H9 (cell line): ENCODE results near the gene SIX5. TPM values are rescaled to one million over a fixed set of nuclear protein-coding genes. Genes with fewer than 3 reads are reported as not detected.

ENCODE experiments used
- DNase-seq: peaks from one replicate; pipeline ENCODE4 v3.0.0-alpha.2; 2017
- H2AFZ ChIP-seq: one replicate; pipeline ENCODE4 v1.6.1; 2013; ENCODE audit warnings: mild to moderate bottlenecking, low read length, control low read depth, moderate library complexity
- H2AK5ac ChIP-seq: 2 replicates; pipeline ENCODE4 v1.6.1; 2013; ENCODE audit warnings: low read length, control low read depth, mixed read lengths; ENCODE audit not compliant: insufficient read length
- H2BK120ac ChIP-seq: one replicate; pipeline ENCODE4 v1.6.1; 2013; ENCODE audit warnings: low read depth, mild to moderate bottlenecking, low read length, control low read depth, inconsistent platforms; ENCODE audit not compliant: poor library complexity, severe bottlenecking
- H2BK12ac ChIP-seq: 2 replicates; pipeline ENCODE4 v1.6.1; 2013; ENCODE audit warnings: low read length, control low read depth, mixed read lengths, low read depth; ENCODE audit not compliant: insufficient read length
- H2BK15ac ChIP-seq: 2 replicates; pipeline ENCODE4 v1.6.1; 2013; ENCODE audit warnings: low read depth, low read length, control low read depth
- H2BK20ac ChIP-seq: one replicate; pipeline ENCODE4 v1.6.1; 2013; ENCODE audit warnings: low read depth, mild to moderate bottlenecking, low read length, control low read depth, inconsistent platforms; ENCODE audit not compliant: poor library complexity, severe bottlenecking
- H2BK5ac ChIP-seq: 2 replicates; pipeline ENCODE4 v1.6.1; 2013; ENCODE audit warnings: low read length, control low read depth, mixed read lengths; ENCODE audit not compliant: insufficient read length
- H3K14ac ChIP-seq: 2 replicates; pipeline ENCODE4 v1.6.1; 2013; ENCODE audit warnings: low read length, control low read depth; ENCODE audit not compliant: insufficient read depth
- H3K18ac ChIP-seq: 2 replicates; pipeline ENCODE4 v1.6.1; 2013; ENCODE audit warnings: low read depth, mild to moderate bottlenecking, mixed read lengths, low read length, control low read depth; ENCODE audit not compliant: insufficient read length
- H3K23ac ChIP-seq: 2 replicates; pipeline ENCODE4 v1.6.1; 2013; ENCODE audit warnings: low read length, control low read depth, mixed read lengths, low read depth; ENCODE audit not compliant: insufficient read length
- H3K23me2 ChIP-seq: 2 replicates; pipeline ENCODE4 v1.6.1; 2013; ENCODE audit warnings: low read depth, mild to moderate bottlenecking, mixed read lengths, low read length, control low read depth; ENCODE audit not compliant: insufficient read length, poor library complexity, severe bottlenecking
- H3K27ac ChIP-seq: 2 replicates; pipeline ENCODE4 v1.5.1; 2013; ENCODE audit warnings: low read length, control low read depth, mixed read lengths, low read depth; ENCODE audit not compliant: insufficient read length
- H3K27me3 ChIP-seq: 2 replicates; pipeline ENCODE4 v1.6.1; 2013; ENCODE audit warnings: low read length, control low read depth, inconsistent platforms; ENCODE audit not compliant: insufficient read depth
- H3K4ac ChIP-seq: 2 replicates; pipeline ENCODE4 v1.6.1; 2013; ENCODE audit warnings: low read depth, mild to moderate bottlenecking, control low read depth, inconsistent platforms, low read length, moderate library complexity
- H3K4me1 ChIP-seq: 2 replicates; pipeline ENCODE4 v1.6.1; 2013; ENCODE audit warnings: low read length, control low read depth, inconsistent platforms; ENCODE audit not compliant: insufficient read depth
- H3K4me2 ChIP-seq: 2 replicates; pipeline ENCODE4 v1.6.1; 2013; ENCODE audit warnings: low read length, control low read depth, mixed read lengths; ENCODE audit not compliant: insufficient read length, insufficient read depth
- H3K56ac ChIP-seq: 2 replicates; pipeline ENCODE4 v1.6.1; 2013; ENCODE audit warnings: low read depth, mild to moderate bottlenecking, mixed read lengths, low read length, control low read depth; ENCODE audit not compliant: insufficient read length
- H3K79me1 ChIP-seq: 2 replicates; pipeline ENCODE4 v1.6.1; 2013; ENCODE audit warnings: low read depth, mild to moderate bottlenecking, moderate library complexity, low read length, control low read depth, inconsistent platforms; ENCODE audit not compliant: insufficient read depth, poor library complexity, severe bottlenecking
- H3K79me2 ChIP-seq: 2 replicates; pipeline ENCODE4 v1.6.1; 2013; ENCODE audit warnings: low read length, control low read depth, inconsistent platforms; ENCODE audit not compliant: insufficient read depth
- H3K9ac ChIP-seq: 2 replicates; pipeline ENCODE4 v1.6.1; 2013; ENCODE audit warnings: low read length, control low read depth, mixed read lengths; ENCODE audit not compliant: insufficient read length; ENCODE audit errors: extremely low read depth
- H3K9me3 ChIP-seq: one replicate; pipeline ENCODE4 v1.6.1; 2013; ENCODE audit warnings: low read depth, low read length, inconsistent platforms; ENCODE audit not compliant: control insufficient read depth
- H3T11ph ChIP-seq: one replicate; pipeline ENCODE4 v1.6.1; 2013; ENCODE audit warnings: mild to moderate bottlenecking, low read length, control low read depth, inconsistent platforms
- H4K20me1 ChIP-seq: one replicate; pipeline ENCODE4 v1.6.1; 2013; ENCODE audit not compliant: control insufficient read depth, insufficient read length, insufficient read depth
- H4K5ac ChIP-seq: 2 replicates; pipeline ENCODE4 v1.6.1; 2013; ENCODE audit warnings: low read depth, mild to moderate bottlenecking, mixed read lengths, low read length, control low read depth; ENCODE audit not compliant: insufficient read length
- H4K8ac ChIP-seq: replicated peaks from 2 replicates; pipeline ENCODE4 v1.6.1; 2013; ENCODE audit warnings: low read length, control low read depth, mixed read lengths, low read depth; ENCODE audit not compliant: insufficient read length
- H4K91ac ChIP-seq: 2 replicates; pipeline ENCODE4 v1.6.1; 2013; ENCODE audit warnings: low read depth, mild to moderate bottlenecking, moderate library complexity, mixed read lengths, low read length, control low read depth; ENCODE audit not compliant: insufficient read length
- H3K27ac Mint-ChIP-seq, 3 experiments: 2 replicates in 2 of 3; 3 replicates in 1 of 3; pipeline ENCODE4 v1.8.0; 2020 to 2021; ENCODE audit warnings: mixed read lengths in 3 of 3, mild to moderate bottlenecking in 1 of 3, moderate library complexity in 1 of 3
- H3K27me3 Mint-ChIP-seq: 2 replicates; pipeline ENCODE4 v1.8.0; 2021; ENCODE audit warnings: low read depth, mild to moderate bottlenecking, moderate library complexity, mixed read lengths
- H3K36me3 Mint-ChIP-seq, 3 experiments: 2 replicates in 2 of 3; 3 replicates in 1 of 3; pipeline ENCODE4 v1.8.0; 2020 to 2021; ENCODE audit warnings: low read depth in 3 of 3, mixed read lengths in 3 of 3; ENCODE audit not compliant: insufficient read depth in 1 of 3
- H3K4me1 Mint-ChIP-seq, 2 experiments: 2 replicates each; pipeline ENCODE4 v1.8.0; 2020; ENCODE audit warnings: mixed read lengths in 2 of 2
- H3K4me3 Mint-ChIP-seq, 2 experiments: 2 replicates in 1 of 2; 3 replicates in 1 of 2; pipeline ENCODE4 v1.8.0; 2020 to 2021; ENCODE audit warnings: mild to moderate bottlenecking in 2 of 2, mixed read lengths in 2 of 2, moderate library complexity in 1 of 2
- H3K9me3 Mint-ChIP-seq, 2 experiments: 2 replicates in 1 of 2; 3 replicates in 1 of 2; pipeline ENCODE4 v1.8.0; 2020; ENCODE audit warnings: mild to moderate bottlenecking in 2 of 2, mixed read lengths in 2 of 2, moderate library complexity in 1 of 2
- WGBS: extraction: QIAGEN DNeasy Blood & Tissue Kit; methylation state at CpG from one replicate; pipeline ENCODE4 v1.1.7; 2013; ENCODE audit warnings: missing lambda C conversion rate, low lambda C conversion rate, mixed read lengths; ENCODE audit not compliant: insufficient read length; ENCODE audit errors: extremely low coverage; 5-methylcytosine and 5-hydroxymethylcytosine counted together
- total RNA-seq: library from RNA; stranded (reverse); gene quantifications from 2 replicates; pipeline ENCODE4 v1.2.1, GENCODE V29; 2021
- TF ChIP-seq, protein P1 (sequence below): fragments of 200-600 bp; sonication (generic); conservative IDR thresholded peaks from 3 replicates; pipeline ENCODE4 v1.8.0; 2021; ENCODE audit warnings: antibody characterized with exemption, mild to moderate bottlenecking

SIX5 gene
- total RNA-seq, 1 experiment from 2014 or later, result 41.7 TPM

DNA sequence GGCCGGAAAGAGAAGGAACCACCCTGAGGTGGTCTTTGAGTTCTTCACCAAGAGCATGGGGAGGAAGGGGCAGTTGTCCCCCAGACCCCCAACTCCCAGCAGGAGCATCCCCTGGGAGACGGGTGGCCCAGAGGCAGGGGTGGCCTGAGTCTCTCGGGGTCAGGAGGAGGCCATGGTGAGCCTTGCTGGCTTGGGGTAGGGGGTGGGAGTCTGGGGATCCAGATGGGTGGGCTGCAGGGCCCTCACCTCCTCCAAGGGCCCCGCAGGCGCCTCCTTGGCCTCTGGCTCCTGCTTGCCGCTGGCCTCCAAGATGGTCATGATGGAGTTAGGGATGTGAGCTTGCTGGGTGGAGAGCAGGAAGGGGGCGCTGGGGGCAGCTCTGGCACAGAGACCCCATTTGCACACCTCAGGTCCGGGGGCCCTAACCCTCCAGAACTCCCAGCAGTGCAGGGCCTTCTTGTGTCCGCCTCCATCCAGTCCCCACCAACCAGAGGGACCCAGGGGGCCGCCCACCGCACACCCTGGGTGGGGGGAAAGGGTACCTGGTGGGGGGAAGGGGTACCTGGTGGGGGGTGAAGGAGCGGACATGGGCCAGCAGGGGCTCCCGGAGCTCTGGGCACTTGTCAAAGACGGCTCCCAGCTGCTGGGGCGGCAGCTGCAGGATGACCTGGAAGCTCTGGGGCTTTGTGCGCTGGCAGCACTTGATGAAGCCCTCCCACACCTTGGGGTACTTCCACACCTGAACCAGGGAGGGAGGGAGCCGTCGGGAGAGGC is 47.4 kb upstream of the SIX5 start:
- Histone ChIP-seq H2AFZ (no peak overlapping the region), H3K27ac (peak overlapping the region; percentile 43), H3K4me2 (peak overlapping the region; percentile 12), H2BK120ac (peak overlapping the region; percentile 56), H3K79me2 (no peaks in the 10 kb centered on the region), H3K9ac (peak overlapping the region; percentile 43), H2BK12ac (no peak overlapping the region), H3K23me2 (peaks cover 13% of the 10 kb centered on the region), H3K56ac (no peak overlapping the region), H2BK5ac (no peak overlapping the region), H4K20me1 (no peaks in the 10 kb centered on the region), H3K27me3 (no peaks in the 10 kb centered on the region), H3K79me1 (no peaks in the 10 kb centered on the region), H3K14ac (peak overlapping the region; percentile 92), H3T11ph (no peak overlapping the region), H4K8ac (no peak overlapping the region), H2AK5ac (no peak overlapping the region), H3K9me3 (no peaks in the 10 kb centered on the region), H4K91ac (no peak overlapping the region), H3K4me1 (0 out of 2 replicates have a peak, but pooled peaks cover 1% of the 10 kb centered on the region), H2BK20ac (no peak overlapping the region), H3K18ac (peak overlapping the region; percentile 88), H4K5ac (peak overlapping the region; percentile 34), H3K23ac (no peak overlapping the region), H3K4ac (peak overlapping the region; percentile 33; the same call in 1 of the 2 replicates), H2BK15ac (no peak overlapping the region)
- Mint-ChIP-seq H3K4me3 (peak overlapping the region; percentile 85 to 95), H3K27me3 (peaks cover 4% of the 10 kb centered on the region), H3K36me3 (peaks cover 7 to 30% (median 26%) of the 10 kb centered on the region in 3 experiments; a peak in 6 of 7 replicates), H3K9me3 (no peaks in the 10 kb centered on the region), H3K4me1 (peaks cover 24 to 39% of the 10 kb centered on the region in 2 experiments), H3K27ac (peak overlapping the region; percentile 90 to 97 (median 91))
- TF ChIP-seq, protein P1, sequence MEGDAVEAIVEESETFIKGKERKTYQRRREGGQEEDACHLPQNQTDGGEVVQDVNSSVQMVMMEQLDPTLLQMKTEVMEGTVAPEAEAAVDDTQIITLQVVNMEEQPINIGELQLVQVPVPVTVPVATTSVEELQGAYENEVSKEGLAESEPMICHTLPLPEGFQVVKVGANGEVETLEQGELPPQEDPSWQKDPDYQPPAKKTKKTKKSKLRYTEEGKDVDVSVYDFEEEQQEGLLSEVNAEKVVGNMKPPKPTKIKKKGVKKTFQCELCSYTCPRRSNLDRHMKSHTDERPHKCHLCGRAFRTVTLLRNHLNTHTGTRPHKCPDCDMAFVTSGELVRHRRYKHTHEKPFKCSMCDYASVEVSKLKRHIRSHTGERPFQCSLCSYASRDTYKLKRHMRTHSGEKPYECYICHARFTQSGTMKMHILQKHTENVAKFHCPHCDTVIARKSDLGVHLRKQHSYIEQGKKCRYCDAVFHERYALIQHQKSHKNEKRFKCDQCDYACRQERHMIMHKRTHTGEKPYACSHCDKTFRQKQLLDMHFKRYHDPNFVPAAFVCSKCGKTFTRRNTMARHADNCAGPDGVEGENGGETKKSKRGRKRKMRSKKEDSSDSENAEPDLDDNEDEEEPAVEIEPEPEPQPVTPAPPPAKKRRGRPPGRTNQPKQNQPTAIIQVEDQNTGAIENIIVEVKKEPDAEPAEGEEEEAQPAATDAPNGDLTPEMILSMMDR, result no peak
- WGBS, result no CpG with 5 or more reads among the region's 18 CpGs
- DNase-seq, result no peak
